HG03520 (cell line): ENCODE results near the gene DIP2C.

Experiments used
- ATAC-seq: cut with Tn5 transposase; IDR thresholded peaks from one replicate; pipeline ENCODE4 v1.9.1; 2021; ENCODE audit warnings: mild to moderate bottlenecking, moderate library complexity; ENCODE audit not compliant: unreplicated experiment

DIP2C gene

GRCh38 chr10:630581-631073 is 58.8 kb downstream of the DIP2C start:
- no peak for ATAC-seq

- ATAC-seq = no peak
Observed at GRCh38 chr10:629186-629998, 60.1 kb downstream of the DIP2C start.

- no peak for ATAC-seq
Observed at GRCh38 chr10:628386-629045, 61.0 kb downstream of the DIP2C start.

GRCh38 chr10:627032-627992 is 62.2 kb downstream of the DIP2C start:
- ATAC-seq = no peak

- ATAC-seq = no peak
Observed at GRCh38 chr10:625751-626711, 63.4 kb downstream of the DIP2C start.

- ATAC-seq = no peak
Observed at GRCh38 chr10:625333-625696, 64.2 kb downstream of the DIP2C start.

GRCh38 chr10:624605-625332 is 64.7 kb downstream of the DIP2C start:
- no peak for ATAC-seq

- no peak for ATAC-seq
Observed at GRCh38 chr10:624312-624604, 65.2 kb downstream of the DIP2C start.

GRCh38 chr10:623477-624311 is 65.8 kb downstream of the DIP2C start:
- no peak for ATAC-seq

- ATAC-seq = no peak
Observed at GRCh38 chr10:623014-623413, 66.5 kb downstream of the DIP2C start.

GRCh38 chr10:621981-622740 is 67.3 kb downstream of the DIP2C start:
- ATAC-seq = no peak

- ATAC-seq = no peak
Observed at GRCh38 chr10:621513-621912, 68.0 kb downstream of the DIP2C start.

- ATAC-seq = no peak
Observed at GRCh38 chr10:620971-621370, 68.5 kb downstream of the DIP2C start.

- ATAC-seq = no peak
Observed at GRCh38 chr10:620417-620816, 69.1 kb downstream of the DIP2C start.

- no peak for ATAC-seq
Observed at GRCh38 chr10:619710-620109, 69.8 kb downstream of the DIP2C start.

GRCh38 chr10:618229-618989 is 71.1 kb downstream of the DIP2C start:
- ATAC-seq = no peak

- no peak for ATAC-seq
Observed at GRCh38 chr10:617471-617870, 72.0 kb downstream of the DIP2C start.
